Stromal cell of bone marrow (primary cell): Measurements from ENCODE around the gene AHRR.

ENCODE experiments used
- DNase-seq: peaks from one replicate; pipeline ENCODE4 v3.0.0-alpha.2; 2012; ENCODE audit warnings: low read depth

Gene AHRR

DNA sequence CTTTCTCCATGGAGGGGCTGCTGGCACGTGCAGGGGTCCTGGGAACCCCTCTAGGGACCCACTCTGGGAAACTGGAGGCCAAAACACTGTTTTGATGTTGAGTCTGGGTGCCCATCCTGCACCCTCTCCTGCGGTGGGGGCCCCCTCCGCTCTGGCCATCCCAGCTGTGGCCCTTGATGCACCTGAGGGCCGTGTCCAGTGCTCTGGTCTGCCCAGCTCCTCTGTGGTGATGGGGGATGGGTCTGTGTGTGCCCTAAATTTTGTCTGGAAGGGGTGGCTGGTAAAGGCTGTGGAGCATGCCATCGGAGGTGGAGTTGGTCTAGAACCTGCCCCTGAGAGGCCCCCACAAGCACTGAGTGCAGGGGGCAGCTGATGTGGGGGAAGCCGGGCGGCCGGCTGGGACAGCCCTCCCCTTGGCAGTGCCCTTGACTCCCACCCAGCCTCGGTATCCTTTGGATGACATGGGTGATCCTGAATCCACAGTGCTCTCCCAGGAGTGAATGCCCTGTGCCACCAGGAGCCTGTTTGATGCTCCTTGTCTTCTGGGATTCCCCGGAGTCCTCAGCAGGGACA is 26.3 kb downstream of the AHRR start:
- DNase-seq, result no peak

- no peak for DNase-seq
These were observed 27.2 kb downstream of the AHRR start for GRCh38 chr5:348726-349125.

GRCh38 chr5:350355-350754 is 28.8 kb downstream of the AHRR start:
- DNase-seq, result no peak

DNA sequence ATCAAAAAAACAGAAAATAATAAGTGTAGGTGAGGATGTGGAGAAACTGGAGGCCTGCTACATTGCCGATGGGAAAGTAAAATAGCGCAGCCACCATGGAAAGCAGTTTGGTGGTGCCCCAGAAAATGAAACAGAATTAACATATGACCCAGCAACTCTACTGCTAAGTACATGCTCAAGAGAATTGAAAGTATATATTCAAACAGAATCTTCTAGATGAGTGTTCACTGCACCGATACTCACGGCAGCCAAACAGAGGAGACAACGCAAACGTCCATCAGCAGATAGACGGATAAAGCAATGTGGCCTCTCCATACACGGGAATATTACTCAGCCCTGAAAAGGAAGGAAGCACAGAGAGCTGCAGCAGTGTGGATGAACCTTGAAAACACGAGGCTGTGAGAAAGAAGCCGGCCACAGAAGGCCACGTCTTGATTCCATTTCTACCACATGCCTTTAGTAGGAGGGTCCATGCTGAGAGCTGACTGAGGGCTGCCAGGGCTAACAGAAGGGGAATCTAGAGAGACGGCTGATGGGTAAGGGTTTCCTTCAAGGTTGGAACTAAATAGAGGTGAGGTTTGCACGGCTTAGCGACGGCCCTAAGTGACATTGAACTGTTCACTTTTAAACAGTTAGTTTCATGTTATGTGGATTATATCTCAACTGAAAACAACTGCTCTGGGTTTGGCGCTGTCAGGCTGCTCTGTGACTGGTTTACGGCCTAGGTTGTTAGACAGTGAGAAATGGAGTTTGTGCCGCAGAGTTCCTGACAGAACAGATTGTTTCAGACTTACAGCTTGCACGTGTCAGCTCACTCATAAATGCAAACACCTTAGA is 29.8 kb downstream of the AHRR start:
- no peak for DNase-seq

DNA sequence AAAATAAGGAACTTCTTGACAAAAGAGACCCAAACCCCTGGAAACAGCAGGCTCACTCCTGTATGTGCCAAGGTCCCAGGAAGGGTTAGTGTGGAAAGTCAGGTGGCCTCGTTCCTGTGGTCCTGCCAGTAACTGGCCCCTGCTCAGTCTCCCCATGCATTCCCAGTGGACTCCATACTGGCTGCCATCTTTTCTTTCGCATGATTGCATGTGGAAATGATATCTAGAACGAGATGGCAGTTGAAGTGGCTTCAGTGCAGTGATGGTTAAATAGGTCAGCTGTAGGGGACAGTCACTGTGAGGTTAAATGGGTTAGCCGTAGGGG is 30.4 kb downstream of the AHRR start:
- DNase-seq, result no peak

DNA sequence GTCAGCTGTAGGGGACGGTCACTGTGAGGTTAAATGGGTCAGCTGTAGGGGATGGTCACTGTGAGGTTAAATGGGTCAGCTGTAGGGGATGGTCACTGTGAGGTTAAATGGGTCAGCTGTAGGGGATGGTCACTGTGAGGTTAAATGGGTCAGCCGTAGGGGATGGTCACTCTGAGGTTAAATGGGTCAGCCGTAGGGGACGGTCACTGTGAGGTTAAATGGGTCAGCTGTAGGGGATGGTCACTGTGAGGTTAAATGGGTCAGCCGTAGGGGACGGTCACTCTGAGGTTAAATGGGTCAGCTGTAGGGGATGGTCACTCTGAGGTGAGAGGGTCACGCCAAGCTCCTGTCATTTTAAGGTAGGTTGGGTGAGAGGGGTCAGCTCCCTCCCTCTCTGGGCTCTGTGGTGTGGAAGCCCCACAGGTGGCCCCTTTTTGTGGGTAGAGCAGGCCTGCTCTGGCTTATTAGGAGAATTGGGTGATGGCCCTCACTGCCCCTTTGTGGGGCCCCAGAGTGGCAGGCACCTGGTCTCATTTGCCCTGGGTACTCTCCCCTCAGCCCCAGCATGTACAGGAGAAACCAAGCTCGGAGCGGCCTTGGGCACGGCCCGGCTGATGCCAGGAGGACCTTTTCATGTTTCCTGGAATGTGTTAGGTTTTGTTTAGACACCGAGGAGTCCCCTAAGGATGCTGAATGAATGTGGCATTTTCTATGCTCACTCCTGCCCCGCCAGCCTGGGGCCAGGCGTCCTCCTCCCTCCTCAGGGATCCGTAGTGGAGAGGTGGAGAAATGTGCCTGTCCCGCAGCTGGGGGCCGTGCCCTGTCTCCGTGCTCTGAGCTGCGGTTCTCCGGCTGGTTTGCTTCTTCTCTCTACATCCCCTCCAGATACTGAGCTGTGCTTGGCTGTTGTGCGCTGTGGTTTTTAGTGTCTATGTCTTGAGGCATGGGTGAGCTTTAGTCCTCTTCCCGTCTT is 31.4 kb downstream of the AHRR start:
- DNase-seq, result no peak

DNA sequence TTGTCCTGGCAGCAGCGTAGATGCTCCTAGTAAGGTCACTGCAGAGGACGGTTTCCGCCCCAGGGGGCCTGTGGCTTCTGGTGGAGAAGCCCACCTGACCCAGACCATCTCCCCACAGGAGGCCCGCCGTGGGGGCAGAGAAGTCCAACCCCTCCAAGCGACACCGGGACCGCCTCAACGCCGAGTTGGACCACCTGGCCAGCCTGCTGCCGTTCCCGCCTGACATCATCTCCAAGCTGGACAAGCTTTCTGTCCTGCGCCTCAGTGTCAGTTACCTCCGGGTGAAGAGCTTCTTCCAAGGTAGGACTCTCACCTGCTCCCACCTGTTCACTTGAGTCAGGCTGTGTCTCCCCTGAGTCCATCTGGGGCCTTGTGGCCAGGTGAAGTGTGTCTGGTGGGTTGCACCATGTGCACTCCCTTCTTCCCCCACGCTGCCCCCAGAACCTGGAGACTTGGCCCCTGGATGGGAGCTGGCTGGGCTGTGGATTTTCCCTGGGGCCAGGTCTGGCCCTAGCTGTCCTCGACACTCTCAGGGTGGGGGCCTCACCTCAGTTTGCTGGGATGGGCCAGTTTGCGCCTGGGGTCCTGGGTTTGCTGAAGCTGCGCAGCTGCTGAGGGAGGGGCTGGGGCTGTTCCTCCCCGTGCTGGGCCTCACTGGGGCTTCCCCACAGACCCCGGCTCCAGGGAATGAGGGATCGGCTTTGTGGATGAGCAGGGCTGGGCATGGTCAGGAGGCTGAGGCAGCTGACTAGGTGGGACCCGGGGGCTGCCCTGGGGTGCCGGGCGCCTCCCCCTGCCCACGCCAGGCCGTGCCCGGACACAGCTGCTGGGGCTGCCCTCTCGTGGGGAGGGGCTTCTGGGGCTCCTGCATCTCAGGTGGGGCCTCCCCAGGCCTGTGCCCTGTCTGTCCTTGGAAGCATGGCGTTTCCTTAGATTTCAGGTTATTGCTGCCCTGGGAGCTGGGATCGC is 32.4 kb downstream of the AHRR start:
- DNase-seq, result no peak

GRCh38 chr5:354581-355378 is 33.3 kb downstream of the AHRR start:
- DNase-seq, result no peak

GRCh38 chr5:355379-355935 is 33.9 kb downstream of the AHRR start:
- no peak for DNase-seq

GRCh38 chr5:355958-356357 is 34.4 kb downstream of the AHRR start:
- DNase-seq, result no peak

- DNase-seq, result no peak
These were observed 37.9 kb downstream of the AHRR start for GRCh38 chr5:359301-359897.

DNA sequence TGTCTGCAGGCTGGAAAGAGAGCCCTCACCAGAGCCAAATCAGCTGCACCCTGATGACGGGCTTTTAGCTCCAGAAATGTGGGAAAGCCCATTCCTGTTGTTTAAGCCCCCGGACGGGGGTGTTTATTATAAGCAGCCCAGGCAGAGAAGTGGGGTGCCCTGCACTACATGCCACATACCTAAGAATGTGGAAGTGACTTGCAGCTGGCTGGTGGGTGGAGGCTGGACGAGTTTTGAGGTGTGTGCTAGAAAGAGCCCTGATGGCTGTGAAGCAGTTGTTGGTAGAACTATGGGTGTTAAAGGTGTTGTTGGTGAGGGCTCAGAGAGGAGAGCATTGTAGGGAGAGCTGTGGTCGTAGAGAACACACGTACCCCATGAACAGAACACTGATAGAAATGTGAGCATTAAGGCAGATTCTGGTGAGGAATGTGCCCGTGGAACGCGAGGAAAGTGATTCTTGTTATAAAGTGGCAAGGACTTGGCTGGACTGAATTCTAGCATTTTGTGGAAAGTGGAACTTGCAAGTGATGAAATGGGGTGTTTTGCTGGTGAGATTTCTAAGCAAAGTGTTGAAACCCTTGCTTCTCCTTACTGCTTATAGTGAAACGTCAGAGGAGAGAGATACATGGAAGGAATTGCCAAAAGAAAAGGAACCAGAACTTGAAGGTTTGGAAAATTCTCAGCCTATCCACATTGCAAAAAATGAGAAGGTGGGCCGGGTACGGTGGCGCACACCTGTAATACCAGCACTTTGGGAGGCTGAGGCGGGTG is 38.9 kb downstream of the AHRR start:
- no peak for DNase-seq

DNA sequence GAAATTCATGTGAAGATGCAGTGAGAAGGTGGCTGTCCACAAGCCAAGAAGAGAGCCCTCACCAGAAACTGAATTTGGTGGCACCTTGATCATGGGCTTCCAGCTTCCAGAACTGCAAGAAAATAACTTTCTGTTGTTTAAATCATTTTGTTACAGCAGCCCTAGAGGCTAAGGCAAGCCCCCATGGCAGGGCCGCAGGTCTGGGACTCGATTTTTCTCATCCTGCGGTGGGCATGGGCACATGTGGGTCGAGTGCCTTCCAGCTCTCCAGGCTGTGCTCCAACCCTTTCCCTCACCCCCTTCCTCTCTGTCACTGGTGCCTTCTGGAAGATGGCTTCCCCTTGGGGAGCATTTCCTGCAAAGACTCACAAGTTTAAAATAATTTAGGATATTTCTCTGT is 40.7 kb downstream of the AHRR start:
- DNase-seq, result no peak

GRCh38 chr5:362978-363765 is 41.7 kb downstream of the AHRR start:
- DNase-seq, result no peak

DNA sequence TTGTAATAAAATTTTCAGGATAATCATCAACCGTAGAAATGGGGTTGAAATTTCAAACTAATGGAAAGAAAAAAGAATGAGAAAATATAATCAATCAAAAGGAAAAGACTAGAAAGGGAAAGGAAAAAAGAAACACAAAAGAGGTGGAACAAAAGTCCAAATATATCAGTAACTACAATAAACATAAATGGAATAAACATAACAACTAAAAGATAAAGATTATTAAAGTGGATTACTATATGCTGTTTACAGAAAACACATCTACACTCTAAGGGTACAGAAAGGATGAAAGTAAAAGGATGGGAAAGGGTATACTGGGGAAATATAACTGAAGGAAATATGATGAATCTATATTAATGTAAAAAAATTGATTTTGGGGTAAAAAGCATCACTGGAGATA is 43.0 kb downstream of the AHRR start:
- DNase-seq, result no peak

GRCh38 chr5:366541-367357 is 45.2 kb downstream of the AHRR start:
- DNase-seq, result no peak

DNA sequence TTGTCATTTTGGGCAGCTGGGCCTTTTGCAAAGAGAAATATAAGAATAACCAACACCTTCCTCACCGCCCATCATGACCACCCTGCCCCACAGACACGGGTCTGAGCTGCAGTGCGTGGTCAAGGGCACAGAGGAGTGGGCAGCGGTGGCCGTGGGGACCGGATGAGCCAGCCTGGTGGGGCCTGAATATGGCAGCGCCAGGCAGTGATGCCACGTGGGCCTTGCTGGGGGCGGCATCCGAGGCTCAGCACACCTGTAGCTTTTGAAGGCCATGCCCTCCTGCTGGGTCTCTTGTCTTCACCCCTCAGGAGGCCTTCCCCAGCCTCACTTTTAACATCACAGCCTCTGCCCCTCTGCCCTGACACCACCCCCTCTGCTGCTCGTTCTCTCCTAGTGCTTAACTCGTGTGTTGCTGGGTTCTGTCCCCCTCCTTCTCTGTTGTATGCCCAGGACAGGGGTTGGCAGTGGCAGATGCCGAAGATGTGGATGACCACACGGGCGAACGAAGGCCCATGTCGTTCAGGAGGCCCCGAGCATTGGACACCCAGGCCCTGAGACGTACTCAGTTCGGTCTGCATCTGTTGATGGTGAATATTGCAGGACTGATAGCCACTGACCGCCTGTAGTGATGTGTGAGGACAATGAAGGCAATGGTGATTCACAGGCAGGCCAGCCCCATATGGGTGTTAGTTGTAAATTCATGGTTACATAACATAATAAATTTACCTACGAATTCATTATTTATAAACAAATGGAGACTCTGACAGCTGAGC is 46.0 kb downstream of the AHRR start:
- DNase-seq, result no peak
